Transverse colon (tissue), 4 donors: ENCODE results near the gene WDSUB1.

Experiments
- POLR2AphosphoS5 ChIP-seq, 3 donors: sonication (generic); formaldehyde crosslinking; IDR thresholded peaks; one replicate each; pipeline ENCODE4 v1.6.1; 2016; ENCODE audit warnings: antibody characterized with exemption in 3 of 3
- TF ChIP-seq, protein P1 (sequence below), 5 experiments: fragments of 200-600 bp in 3 of 5; fragments of 450-650 bp in 2 of 5; sonication (generic) in 3 of 5; IDR thresholded peaks; 1 replicate in 2 of 5; 2 replicates in 3 of 5; pipeline ENCODE4 v1.5.1; 2016 to 2017; ENCODE audit warnings: antibody characterized with exemption in 5 of 5, inconsistent platforms in 3 of 5, mild to moderate bottlenecking in 2 of 5, moderate library complexity in 1 of 5

DNA sequence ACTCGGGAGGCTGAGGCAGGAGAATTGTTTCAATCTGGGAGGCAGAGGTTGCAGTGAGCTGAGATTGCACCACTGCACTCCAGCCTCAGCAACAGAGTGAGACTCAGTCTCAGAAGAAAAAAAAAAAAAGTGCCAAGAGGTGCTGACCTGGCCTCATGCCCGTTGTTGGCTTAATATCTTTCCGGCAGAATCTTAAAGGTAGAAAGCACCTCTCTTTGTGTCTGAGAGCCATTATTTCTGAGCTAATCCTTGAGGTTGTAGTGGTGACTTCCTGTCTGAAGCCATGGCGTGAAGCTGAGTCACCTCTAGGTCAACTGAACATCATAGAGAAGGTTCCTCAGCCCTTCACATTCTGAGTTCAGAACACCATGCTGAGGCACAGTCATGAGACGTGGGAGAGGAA, 60.4 kb downstream of the WDSUB1 start:
- TF ChIP-seq, protein P1, sequence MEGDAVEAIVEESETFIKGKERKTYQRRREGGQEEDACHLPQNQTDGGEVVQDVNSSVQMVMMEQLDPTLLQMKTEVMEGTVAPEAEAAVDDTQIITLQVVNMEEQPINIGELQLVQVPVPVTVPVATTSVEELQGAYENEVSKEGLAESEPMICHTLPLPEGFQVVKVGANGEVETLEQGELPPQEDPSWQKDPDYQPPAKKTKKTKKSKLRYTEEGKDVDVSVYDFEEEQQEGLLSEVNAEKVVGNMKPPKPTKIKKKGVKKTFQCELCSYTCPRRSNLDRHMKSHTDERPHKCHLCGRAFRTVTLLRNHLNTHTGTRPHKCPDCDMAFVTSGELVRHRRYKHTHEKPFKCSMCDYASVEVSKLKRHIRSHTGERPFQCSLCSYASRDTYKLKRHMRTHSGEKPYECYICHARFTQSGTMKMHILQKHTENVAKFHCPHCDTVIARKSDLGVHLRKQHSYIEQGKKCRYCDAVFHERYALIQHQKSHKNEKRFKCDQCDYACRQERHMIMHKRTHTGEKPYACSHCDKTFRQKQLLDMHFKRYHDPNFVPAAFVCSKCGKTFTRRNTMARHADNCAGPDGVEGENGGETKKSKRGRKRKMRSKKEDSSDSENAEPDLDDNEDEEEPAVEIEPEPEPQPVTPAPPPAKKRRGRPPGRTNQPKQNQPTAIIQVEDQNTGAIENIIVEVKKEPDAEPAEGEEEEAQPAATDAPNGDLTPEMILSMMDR (IDR thresholded peaks at IDR 0.05) = no peak
- no peak for TF ChIP-seq POLR2AphosphoS5 (IDR thresholded peaks at IDR 0.05)
